WI38 (cell line): Measurements from ENCODE around the gene NDUFS5.
"Not testable (repeated sequence)": the region's sequence is repeated elsewhere in the genome, so short reads cannot be mapped to it uniquely, and the experiment has no call there.

Experiments
- H3K4me3 ChIP-seq: 2 replicates; pipeline ENCODE4 v1.5.1; 2011; ENCODE audit warnings: low read depth, mild to moderate bottlenecking, control low read depth, low read length
- CTCF ChIP-seq: IDR thresholded peaks from 2 replicates; pipeline ENCODE4 v1.5.1; 2012; ENCODE audit warnings: low read depth, mild to moderate bottlenecking, control low read depth, low read length

Gene NDUFS5

DNA sequence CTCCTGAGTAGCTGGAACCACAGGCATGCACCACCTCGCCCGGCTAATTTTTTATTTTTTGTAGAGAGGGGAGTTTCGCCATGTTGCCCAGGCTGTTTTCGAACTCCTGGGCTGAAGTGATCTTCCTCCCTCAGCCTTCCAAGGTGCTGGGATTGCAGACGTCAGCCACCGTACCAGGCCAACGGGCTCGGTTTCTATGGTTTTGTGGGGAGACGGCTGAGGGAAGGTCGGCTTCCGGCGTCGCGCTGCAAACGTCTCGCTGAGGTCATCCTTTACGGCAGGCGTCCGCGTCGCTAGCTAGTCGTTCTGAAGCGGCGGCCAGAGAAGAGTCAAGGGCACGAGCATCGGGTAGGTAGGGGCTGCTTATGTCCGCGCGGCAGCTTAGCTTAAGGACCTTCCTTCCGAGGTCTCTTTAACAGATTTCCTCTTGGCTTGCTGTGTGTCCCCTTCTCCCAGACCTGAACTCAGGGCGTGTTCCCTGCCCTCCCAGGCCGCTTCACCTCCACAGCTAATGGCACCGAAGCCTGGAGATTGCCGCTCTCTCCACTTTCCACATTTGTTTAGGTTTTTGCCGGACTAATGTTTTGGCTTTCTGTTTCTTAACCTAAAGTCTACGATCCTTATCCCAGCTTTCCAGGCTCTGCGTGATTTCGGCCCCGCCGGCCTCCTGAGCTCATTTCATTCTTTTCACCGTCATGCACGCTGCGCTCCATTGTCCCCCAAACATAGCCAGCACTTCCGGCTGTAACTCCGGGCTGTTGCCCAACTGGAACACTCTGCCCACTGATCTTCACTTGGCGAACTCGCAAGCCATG lies at the start of gene NDUFS5:
Gene NDUFS5 (plus strand): TSS at position 300 of the 815 bp plus-strand sequence. CDS start 2,375 bp downstream, outside the sequence.
- peak within 1 kb of the TSS; percentile 88 for H3K4me3 ChIP-seq
- no peak for TF ChIP-seq CTCF

GRCh38 chr1:38977399-38978244 lies 48.5 kb upstream of the NDUFS5 start:
- H3K4me3 ChIP-seq = not testable (repeated sequence)

DNA sequence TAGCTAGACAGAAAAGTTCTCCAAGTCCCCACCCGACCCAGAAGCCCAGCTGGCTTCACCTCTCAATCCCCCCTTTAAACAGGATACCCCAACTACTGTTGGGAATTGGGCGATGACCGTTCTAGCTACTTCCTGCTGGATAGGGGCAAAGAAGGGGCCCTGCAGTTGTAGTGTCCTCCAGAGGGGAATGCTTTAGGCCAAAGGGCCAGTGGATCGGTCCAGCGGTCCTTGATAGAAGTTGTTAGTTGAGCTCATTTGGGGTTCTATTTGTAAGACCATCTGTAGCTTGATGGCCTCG lies 48.0 kb upstream of the NDUFS5 start:
- H3K4me3 ChIP-seq = not testable (repeated sequence)

- H3K4me3 ChIP-seq = not testable (repeated sequence)
Observed at GRCh38 chr1:38979380-38979779, 46.8 kb upstream of the NDUFS5 start.

- no peak for TF ChIP-seq CTCF
- H3K4me3 ChIP-seq = no peak overlapping the region
Observed at GRCh38 chr1:38989979-38990378, 36.2 kb upstream of the NDUFS5 start.

DNA sequence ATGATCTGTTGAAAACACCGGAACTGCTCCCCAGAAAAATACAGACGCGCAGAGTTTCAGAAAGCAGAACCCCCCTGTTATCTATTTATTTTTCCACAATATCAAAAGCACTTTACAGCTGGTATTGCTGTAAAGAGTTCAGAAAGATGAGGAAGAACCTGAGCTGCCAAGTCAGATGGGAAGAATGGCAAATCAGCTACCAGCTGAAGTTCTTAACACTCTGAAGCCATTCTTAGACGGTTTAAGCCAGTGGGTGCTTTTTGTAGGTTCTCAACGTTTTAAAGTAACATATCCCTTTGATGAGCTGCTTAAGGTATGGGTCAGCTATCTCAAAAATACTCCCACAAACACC lies 35.8 kb upstream of the NDUFS5 start:
- H3K4me3 ChIP-seq = peak overlapping the region; percentile 63
- no peak for TF ChIP-seq CTCF

DNA sequence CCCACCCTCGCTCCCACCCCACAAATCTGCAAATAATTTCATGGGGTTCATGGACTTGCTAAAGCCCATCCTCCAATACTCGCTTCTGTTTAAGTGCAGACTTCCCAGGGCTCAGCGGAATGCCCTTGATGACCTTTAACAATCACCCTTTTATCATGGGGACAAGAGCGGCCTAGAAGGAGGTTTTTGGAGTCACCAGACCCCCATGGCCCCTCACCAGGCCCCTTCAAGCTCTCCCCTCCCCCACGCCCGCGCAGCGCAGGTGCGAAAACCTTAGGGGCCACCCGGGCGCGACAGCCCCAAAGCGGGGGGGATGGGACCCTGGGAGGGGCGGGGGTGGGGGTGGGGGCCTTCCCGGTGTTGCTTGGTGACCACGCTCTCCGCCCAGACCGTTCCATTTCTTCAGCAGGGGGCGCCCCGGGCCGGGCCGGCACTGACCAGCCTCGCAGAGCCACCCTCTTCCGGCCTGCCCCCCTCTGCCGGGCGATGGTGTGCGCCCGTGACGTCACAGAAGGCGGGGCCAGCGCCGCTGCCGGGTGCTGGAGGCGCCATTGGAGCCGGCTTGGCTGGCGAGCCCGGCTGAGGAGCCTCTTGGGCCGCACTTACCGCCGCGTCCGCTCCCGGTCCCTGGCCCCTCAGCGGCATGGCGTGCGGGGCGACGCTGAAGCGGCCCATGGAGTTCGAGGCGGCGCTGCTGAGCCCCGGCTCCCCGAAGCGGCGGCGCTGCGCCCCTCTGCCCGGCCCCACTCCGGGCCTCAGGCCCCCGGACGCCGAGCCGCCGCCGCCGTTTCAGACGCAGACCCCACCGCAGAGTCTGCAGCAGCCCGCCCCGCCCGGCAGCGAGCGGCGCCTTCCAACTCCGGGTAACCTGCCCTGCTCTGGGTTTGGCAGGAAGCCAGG lies 35.2 kb upstream of the NDUFS5 start, which contains the start of gene AKIRIN1:
Gene AKIRIN1 (plus strand): TSS at position 539 of the 900 bp plus-strand sequence. CDS start 105 bp downstream, at position 644.
- no peak for TF ChIP-seq CTCF
- peak within 1 kb of the TSS; percentile 91 for H3K4me3 ChIP-seq

GRCh38 chr1:38991638-38992411 lies 34.3 kb upstream of the NDUFS5 start:
- peak overlapping the region; percentile 91 for H3K4me3 ChIP-seq
- TF ChIP-seq CTCF = no peak
